ELF-1 (cell line): Measurements from ENCODE around the gene IFIT1B.
"Not testable (repeated sequence)": the region's sequence is repeated elsewhere in the genome, so short reads cannot be mapped to it uniquely, and the experiment has no call there.

Source experiments
- DNase-seq: peaks from one replicate; pipeline ENCODE4 v3.0.0-alpha.2; 2016; ENCODE audit warnings: low read depth, low spot score

The IFIT1B gene

DNA sequence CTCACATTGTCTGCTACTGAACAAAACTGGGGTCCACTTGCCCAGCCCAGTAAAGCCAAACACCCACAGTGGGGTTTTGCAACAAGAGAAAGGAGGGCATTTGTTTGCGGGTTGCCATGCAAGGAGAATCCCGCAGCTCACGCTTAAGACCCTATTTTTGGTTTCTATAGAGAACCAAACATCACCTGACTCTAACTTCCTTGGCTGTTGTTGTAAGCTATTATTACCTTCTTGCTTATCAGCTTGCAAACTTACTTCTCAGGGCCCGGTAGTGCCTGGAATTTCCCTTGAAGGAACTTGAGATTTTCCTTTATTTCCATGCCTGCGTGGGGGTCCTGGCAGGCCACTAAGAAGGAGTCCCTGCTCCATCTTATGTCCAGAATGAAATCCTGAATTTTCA, 29.4 kb upstream of the IFIT1B start:
- no peak for DNase-seq

GRCh38 chr10:89348975-89349374, 28.9 kb upstream of the IFIT1B start:
- DNase-seq = no peak

DNA sequence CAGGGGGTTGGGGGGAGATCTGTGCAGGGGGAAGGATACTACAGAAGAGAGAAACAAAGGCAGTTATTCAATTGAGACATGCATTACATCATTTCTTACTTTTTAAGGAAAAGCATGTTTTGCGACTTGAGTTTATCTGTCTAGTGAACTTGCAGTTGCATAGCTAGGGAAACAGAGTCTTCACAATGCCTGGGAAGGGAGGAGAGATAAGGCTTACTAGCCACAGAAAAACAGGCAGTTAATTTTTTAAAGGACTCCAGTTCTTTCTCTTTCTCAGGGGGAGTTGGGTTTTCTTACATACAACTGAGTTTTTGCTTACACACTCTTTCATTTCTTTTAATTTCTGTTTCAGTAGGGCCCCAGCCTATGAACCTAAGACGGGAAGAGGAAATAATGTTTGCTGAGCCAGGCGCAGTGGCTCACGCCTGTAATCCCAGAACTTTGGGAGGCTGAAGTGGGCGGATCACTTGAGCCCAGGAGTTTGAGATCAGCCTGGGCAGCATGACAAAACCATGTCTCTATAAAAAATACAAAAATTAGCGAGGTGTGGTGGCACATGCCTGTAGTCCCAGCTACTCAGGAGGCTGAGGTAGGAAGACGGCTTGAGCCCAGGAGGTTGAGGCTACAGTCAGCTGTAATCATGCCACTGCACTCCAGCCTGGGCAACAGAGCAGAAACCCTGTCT, 27.1 kb upstream of the IFIT1B start:
- DNase-seq = not testable (repeated sequence)

GRCh38 chr10:89351412-89351779, 26.5 kb upstream of the IFIT1B start:
- DNase-seq = no peak

DNA sequence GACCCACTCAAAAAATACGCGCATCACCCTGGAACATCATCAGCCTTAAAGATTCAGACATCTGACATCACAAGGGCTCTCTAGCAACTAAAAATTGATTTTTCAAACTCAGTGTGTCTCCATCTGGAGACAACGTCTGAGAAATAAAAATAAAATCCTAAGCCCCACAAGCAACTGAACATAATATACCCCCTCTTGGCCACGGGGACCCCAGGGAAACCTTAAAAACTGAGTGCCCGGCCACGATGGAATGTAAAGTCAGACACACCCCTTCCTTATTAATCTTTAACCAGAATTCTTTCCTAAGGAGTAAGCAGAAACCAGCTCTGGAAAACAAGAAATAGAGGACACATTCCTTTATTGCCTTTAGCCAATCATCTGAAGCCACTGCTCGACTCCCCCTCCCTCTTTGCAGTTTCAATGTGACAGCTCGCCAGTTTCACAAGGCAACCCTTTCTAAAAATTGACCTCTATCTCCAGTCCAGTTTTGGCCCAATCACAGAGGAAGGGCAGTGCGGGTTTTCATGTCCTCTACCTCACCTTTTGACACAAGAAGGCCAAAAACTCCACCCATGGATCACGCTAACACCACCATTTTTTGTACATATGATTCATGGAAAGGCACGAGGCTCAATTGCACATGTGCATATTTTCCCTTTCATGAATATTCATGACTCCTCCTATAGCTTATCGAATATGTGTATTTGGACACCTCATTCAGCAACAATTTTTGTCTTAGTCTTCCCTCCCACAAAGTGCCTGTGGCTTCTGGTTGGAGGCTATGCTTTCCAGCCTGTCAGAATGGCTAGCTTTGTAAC, 25.9 kb upstream of the IFIT1B start:
- DNase-seq = peak; percentile 11

- DNase-seq = no peak
Observed at GRCh38 chr10:89352802-89353201, 25.1 kb upstream of the IFIT1B start.

DNA sequence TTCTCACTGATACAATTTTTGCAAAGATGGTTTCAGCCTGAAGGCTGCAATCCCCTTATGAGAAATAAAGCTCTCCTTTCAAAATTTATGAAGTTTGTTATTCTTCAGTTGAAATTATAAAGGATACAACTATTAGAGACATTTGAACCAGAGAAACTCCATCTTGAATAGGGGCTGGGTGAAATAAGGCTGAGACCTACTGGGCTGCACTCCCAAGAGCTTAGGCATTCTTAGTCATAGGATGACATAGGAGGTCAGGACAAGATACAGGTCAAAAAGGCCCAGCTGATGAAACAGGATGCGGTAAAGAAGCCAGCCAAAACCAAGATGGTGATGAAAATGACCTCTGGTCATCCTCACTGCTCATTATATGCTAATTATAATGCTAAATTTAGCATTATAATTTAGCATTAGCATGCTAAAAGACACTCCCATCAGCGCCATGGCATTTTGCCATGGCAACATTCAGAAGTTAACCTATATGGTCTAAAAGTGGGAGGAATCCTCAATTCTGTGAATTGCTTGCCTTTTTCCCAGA, 22.4 kb upstream of the IFIT1B start:
- DNase-seq = no peak

DNA sequence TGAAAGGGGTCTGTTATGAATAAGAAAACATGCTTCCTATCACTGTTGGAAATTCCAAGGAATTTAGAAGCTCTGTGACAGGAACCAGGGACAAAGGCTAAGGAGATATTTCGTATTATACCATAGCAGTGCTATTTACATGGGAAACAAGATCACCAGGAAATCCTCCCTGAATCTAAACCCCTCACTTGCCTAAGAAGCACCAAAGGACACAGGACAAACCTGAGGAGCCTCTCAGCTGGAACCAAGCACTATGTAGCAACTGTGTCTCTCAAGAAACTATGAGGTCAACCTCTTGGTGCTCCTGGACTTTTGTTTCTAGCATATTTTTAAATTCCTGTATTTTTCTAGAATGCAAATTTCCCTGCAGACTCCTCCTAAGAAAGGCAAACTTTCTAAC, 20.8 kb upstream of the IFIT1B start:
- no peak for DNase-seq

- no peak for DNase-seq
Observed at GRCh38 chr10:89357975-89358374, 19.9 kb upstream of the IFIT1B start.

DNA sequence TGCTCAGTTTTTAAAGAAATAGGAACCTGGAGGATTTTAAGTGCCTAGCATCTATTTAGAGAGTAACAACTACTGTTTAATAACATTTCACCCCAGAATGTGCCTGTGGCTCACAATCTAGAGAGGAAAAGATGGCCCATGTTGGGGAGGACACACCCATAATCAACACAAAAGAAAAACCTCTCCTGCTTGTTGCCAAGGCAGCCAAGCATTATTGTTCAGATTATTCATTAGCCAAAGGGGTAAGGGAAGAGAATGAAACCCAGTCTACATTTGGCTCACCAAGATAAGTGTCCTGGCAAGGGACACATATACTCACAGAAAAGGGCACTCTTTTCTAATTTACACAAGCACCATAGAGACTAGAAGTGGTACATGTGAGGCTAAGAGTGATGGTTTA, 17.7 kb upstream of the IFIT1B start:
- DNase-seq = no peak

- DNase-seq = no peak
Observed at GRCh38 chr10:89362929-89363328, 14.9 kb upstream of the IFIT1B start.

DNA sequence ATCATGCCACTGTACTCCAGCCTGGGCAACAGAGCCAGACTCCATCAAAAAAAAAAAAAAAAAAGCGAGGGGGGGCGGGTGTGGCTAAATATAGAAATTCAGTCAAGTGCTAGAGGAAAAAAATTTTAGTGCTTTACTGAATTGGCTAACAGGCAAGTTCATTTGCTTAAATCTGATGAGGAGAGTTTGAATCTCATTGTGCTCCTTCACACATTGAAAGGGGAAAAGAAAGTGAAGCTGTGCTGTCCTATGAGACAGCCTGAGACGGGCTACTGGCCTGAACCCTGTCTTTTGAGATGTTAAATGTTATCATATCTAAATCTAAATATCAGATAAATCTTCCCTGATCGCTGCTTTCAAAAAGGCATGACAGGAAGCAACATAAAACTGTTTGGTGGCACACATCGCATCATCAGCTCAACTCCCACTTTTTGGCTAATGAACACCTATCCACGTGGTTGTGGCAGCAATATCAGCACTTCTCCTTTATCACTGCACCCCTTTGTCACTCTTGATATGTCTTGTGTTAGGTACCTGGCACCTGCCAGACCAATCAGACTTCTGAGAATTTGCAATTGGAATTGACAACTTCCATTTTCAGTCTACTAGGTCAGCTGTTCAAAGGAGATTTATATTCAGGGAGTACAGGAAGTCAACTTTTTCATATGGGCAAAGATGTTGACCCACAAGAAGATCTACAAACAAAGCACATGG, 14.0 kb upstream of the IFIT1B start:
- no peak for DNase-seq

GRCh38 chr10:89364531-89364930, 13.3 kb upstream of the IFIT1B start:
- DNase-seq = no peak

- DNase-seq = no peak
Observed at GRCh38 chr10:89367529-89367928, 10.3 kb upstream of the IFIT1B start.

DNA sequence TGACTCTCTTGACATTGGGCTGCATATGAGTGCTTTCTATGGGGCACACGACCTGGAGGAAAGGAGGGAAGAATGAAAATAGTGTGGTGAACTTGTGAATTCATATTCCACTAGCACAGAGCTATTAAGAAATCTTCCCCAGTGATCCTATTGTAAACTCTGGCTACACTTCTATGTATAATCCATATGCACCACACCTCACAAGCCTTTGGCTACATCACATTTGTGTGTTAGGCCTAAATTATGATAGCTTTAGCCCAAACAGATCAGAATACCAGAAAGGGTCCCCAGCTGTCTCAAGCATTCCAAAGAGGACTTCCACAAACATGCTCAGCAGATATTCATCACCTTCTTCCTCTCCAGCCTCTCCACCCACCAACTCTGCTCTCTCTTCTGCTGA, 9.7 kb upstream of the IFIT1B start:
- no peak for DNase-seq

- DNase-seq = no peak
Observed at GRCh38 chr10:89369156-89370105, 8.4 kb upstream of the IFIT1B start.

GRCh38 chr10:89371079-89371478, 6.8 kb upstream of the IFIT1B start:
- no peak for DNase-seq

GRCh38 chr10:89371987-89372386, 5.9 kb upstream of the IFIT1B start:
- no peak for DNase-seq

- DNase-seq = no peak
Observed at GRCh38 chr10:89373916-89374711, 3.7 kb upstream of the IFIT1B start.

DNA sequence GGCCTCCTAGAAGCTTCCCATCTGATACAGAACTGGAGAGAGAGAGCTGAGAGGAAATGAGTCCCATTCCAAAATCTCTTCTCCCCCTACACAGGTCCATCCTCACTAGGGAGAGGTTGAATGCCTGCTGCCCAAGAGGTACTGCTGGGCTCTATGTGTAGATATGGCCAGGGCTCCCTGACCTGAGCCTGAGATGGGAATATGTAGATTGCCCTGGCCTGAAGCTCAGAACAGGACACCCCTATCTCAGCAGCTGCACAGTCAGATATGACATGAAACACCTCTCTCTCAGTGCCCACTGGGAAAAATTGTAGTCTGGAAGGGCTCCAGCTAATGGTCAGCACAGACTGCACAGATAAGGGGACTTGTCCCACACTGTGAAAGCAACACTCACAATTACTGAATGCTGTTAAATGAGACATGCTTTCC, 3.1 kb upstream of the IFIT1B start:
- DNase-seq = no peak
